PC-9 (cell line): ENCODE results near the gene THBS1. TPM values are rescaled to one million over a fixed set of nuclear protein-coding genes. Genes with fewer than 3 reads are reported as not detected.

Experiments
- BruUV-seq: library from RNA; stranded (reverse); fragments of 400-500 nt; replicated peaks from 2 replicates; lab custom pipeline; 2021; lab: Mats Ljungman, UMichigan
- CTCF ChIA-PET: fragments of 300-600 bp; sonication (Branson Sonifier 250); formaldehyde crosslinking; loops from one replicate; lab custom pipeline; 2022; ENCODE audit warnings: antibody characterized with exemption; lab: Charles Lee
- POLR2A ChIA-PET: fragments of 300-600 bp; sonication (Branson Sonifier 250); formaldehyde crosslinking; loops from one replicate; lab custom pipeline; 2022; ENCODE audit warnings: antibody characterized with exemption; ENCODE audit not compliant: unreplicated experiment; lab: Charles Lee
- DNase-seq, 2 experiments: peaks; one replicate each; pipeline versions ENCODE4 v3.0.0 to v3.0.0-alpha.2; 2015 to 2022; ENCODE audit warnings: mixed read lengths in 1 of 2
- H2AFZ ChIP-seq: fragments of 200-600 bp; sonication (generic); 2 replicates; pipeline ENCODE4 v1.8.1; 2017; ENCODE audit warnings: antibody characterized with exemption
- H3F3A ChIP-seq: fragments of 200-600 bp; sonication (generic); 2 replicates; pipeline ENCODE4 v1.8.1; 2017; ENCODE audit warnings: antibody characterized with exemption, mild to moderate bottlenecking, low read depth; ENCODE audit not compliant: insufficient read depth
- H3K27ac ChIP-seq: fragments of 200-600 bp; sonication (generic); 2 replicates; pipeline ENCODE4 v1.6.1; 2016; ENCODE audit warnings: mixed run types
- H3K27me3 ChIP-seq: fragments of 200-600 bp; sonication (generic); 2 replicates; pipeline ENCODE4 v1.6.1; 2016; ENCODE audit warnings: low read depth, mixed run types; ENCODE audit not compliant: insufficient read depth
- H3K36me3 ChIP-seq: fragments of 200-600 bp; sonication (generic); 2 replicates; pipeline ENCODE4 v1.6.1; 2016; ENCODE audit warnings: low read depth, mixed run types
- H3K4me1 ChIP-seq: fragments of 200-600 bp; sonication (generic); replicated peaks from 2 replicates; pipeline ENCODE4 v1.6.1; 2016; ENCODE audit warnings: mixed run types; ENCODE audit not compliant: insufficient read depth
- H3K4me2 ChIP-seq: fragments of 200-600 bp; sonication (generic); 2 replicates; pipeline ENCODE4 v1.6.1; 2017; ENCODE audit warnings: mixed run types
- H3K4me3 ChIP-seq: fragments of 200-600 bp; sonication (generic); 2 replicates; pipeline ENCODE4 v1.6.1; 2016; ENCODE audit warnings: mixed run types
- H3K79me2 ChIP-seq: fragments of 200-600 bp; sonication (generic); 2 replicates; pipeline ENCODE4 v1.6.1; 2017; ENCODE audit warnings: low read depth, mixed run types
- H3K9me2 ChIP-seq: fragments of 200-600 bp; sonication (generic); 2 replicates; pipeline ENCODE4 v1.8.1; 2017; ENCODE audit warnings: mild to moderate bottlenecking; ENCODE audit not compliant: insufficient read depth
- H3K9me3 ChIP-seq: fragments of 200-600 bp; sonication (generic); 2 replicates; pipeline ENCODE4 v1.8.1; 2016; ENCODE audit warnings: low read depth; ENCODE audit not compliant: insufficient read depth
- H4K20me1 ChIP-seq: fragments of 200-600 bp; sonication (generic); 2 replicates; pipeline ENCODE4 v1.8.1; 2017; ENCODE audit not compliant: insufficient read depth
- CTCF ChIP-seq: fragments of 200-600 bp; sonication (generic); conservative IDR thresholded peaks from 2 replicates; pipeline ENCODE4 v1.6.1; 2017; ENCODE audit warnings: mixed run types, antibody characterized with exemption, mild to moderate bottlenecking, moderate library complexity
- EZH2 ChIP-seq: fragments of 200-600 bp; sonication (generic); IDR thresholded peaks from 2 replicates; pipeline ENCODE4 v1.8.0; 2017; ENCODE audit warnings: antibody characterized with exemption, low read depth
- intact Hi-C: fragments of 100-400 bp; cut with micrococcal nuclease; formaldehyde crosslinking; loops from one replicate; pipeline ENCODE4 v1.10.0; 2022; ENCODE audit not compliant: unreplicated experiment
- total RNA-seq: library from RNA; stranded (reverse); gene quantifications from 2 replicates; pipeline ENCODE4 v1.2.3, GENCODE V29; 2021

Gene THBS1
- total RNA-seq, 1 experiment from 2014 or later, result 406 TPM

GRCh38 chr15:39582977-39583595 lies 2.2 kb downstream of the THBS1 start:
- peak overlapping the region; percentile 97 for H3K4me2 ChIP-seq
- H3K79me2 ChIP-seq, result peaks cover 20% of the 10 kb centered on the region
- H3K36me3 ChIP-seq, result peaks cover 17% of the 10 kb centered on the region; the same call in 1 of the 2 replicates
- peaks cover 22% of the 10 kb centered on the region; the same call in 1 of the 2 replicates for H3K4me1 ChIP-seq
- H3K27ac ChIP-seq, result no peak overlapping the region
- H3K4me3 ChIP-seq, result peak overlapping the region; percentile 70; the same call in 1 of the 2 replicates
- no peak for DNase-seq
- no peaks in the 10 kb centered on the region for H3K9me3 ChIP-seq
- intact Hi-C loops, result loop anchor here (5.0 kb wide), 2 partner anchors 174 to 586 kb away; no protein-coding TSS in a partner anchor
- H2AFZ ChIP-seq, result no peak overlapping the region
- TF ChIP-seq EZH2, result no peak
- no peak for TF ChIP-seq CTCF
- H3K9me2 ChIP-seq, result no peaks in the 10 kb centered on the region
- ChIA-PET CTCF (interaction anchor here (0.6 to 2.8 kb wide), 4 partner anchors 58 to 176 kb away, joined by 4 to 12 read pairs (median 6); no protein-coding TSS in a partner anchor), POLR2A (interaction anchor here (0.5 kb wide), 1 partner anchor 696 kb away, joined by 6 read pairs; no protein-coding TSS in a partner anchor)
- BruUV-seq, result no TSS peak
- H3K27me3 ChIP-seq, result no peaks in the 10 kb centered on the region
- no peaks in the 10 kb centered on the region for H3F3A ChIP-seq
- H4K20me1 ChIP-seq, result no peaks in the 10 kb centered on the region; the same call in 1 of the 2 replicates

- POLR2A ChIA-PET, result interaction anchor here (0.6 to 0.7 kb wide), 2 partner anchors 11 to 461 kb away, joined by 3 to 5 read pairs; no protein-coding TSS in a partner anchor
- Histone ChIP-seq H2AFZ (no peak overlapping the region), H3K4me1 (peaks cover 19% of the 10 kb centered on the region; the same call in 1 of the 2 replicates), H3K36me3 (peaks cover 21% of the 10 kb centered on the region), H3K9me3 (no peaks in the 10 kb centered on the region), H4K20me1 (no peaks in the 10 kb centered on the region; the same call in 1 of the 2 replicates), H3K4me2 (0 out of 2 replicates have a peak overlapping the region, but pooled peaks have one; percentile 97), H3K4me3 (no peak overlapping the region), H3F3A (no peaks in the 10 kb centered on the region), H3K27ac (no peak overlapping the region), H3K27me3 (no peaks in the 10 kb centered on the region), H3K79me2 (peaks cover 20% of the 10 kb centered on the region), H3K9me2 (no peaks in the 10 kb centered on the region)
- intact Hi-C loops, result loop anchor here (5.0 kb wide), 2 partner anchors 174 to 586 kb away; no protein-coding TSS in a partner anchor
- BruUV-seq, result no TSS peak
- no peak for DNase-seq
- TF ChIP-seq EZH2, result no peak
- TF ChIP-seq CTCF, result peak; percentile 29; the same call in 1 of the 2 replicates
- CTCF ChIA-PET, result interaction anchor here (0.6 to 0.9 kb wide), 3 partner anchors 173 to 175 kb away, joined by 4 to 7 read pairs (median 5); no protein-coding TSS in a partner anchor
Measured at GRCh38 chr15:39583596-39584265, 2.9 kb downstream of the THBS1 start.

DNA sequence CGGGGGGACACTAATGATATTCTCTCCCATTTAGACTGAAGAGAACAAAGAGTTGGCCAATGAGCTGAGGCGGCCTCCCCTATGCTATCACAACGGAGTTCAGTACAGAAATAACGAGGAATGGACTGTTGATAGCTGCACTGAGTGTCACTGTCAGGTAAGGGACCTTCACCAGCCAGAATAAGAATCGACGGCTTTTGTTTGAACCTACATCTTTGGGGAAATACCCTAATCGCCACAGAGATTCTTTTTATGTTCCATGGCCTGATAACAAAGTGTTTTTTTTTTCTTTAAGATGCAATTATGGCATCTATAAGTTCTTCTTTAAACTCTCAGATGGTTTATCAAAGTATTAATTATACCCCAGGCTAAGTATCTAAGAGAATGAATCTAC lies 3.4 kb downstream of the THBS1 start:
- H2AFZ ChIP-seq, result no peak overlapping the region
- H4K20me1 ChIP-seq, result no peaks in the 10 kb centered on the region; the same call in 1 of the 2 replicates
- peaks cover 20% of the 10 kb centered on the region for H3K79me2 ChIP-seq
- intact Hi-C loops, result loop anchor here (5.0 kb wide), 2 partner anchors 173 to 587 kb away; no protein-coding TSS in a partner anchor
- POLR2A ChIA-PET, result interaction anchor here (0.6 to 0.7 kb wide), 2 partner anchors 10 to 461 kb away, joined by 3 to 5 read pairs; no protein-coding TSS in a partner anchor
- BruUV-seq, result no TSS peak
- CTCF ChIA-PET, result interaction anchor here (0.9 kb wide), 1 partner anchor 172 kb away, joined by 4 read pairs; no protein-coding TSS in a partner anchor
- no peak for TF ChIP-seq CTCF
- no peak for TF ChIP-seq EZH2
- peaks cover 14% of the 10 kb centered on the region; the same call in 1 of the 2 replicates for H3K4me1 ChIP-seq
- H3K27ac ChIP-seq, result no peak overlapping the region
- DNase-seq, result no peak
- H3K27me3 ChIP-seq, result no peaks in the 10 kb centered on the region
- H3K9me3 ChIP-seq, result no peaks in the 10 kb centered on the region
- no peak overlapping the region for H3K4me2 ChIP-seq
- no peak overlapping the region for H3K4me3 ChIP-seq
- H3K36me3 ChIP-seq, result peaks cover 21% of the 10 kb centered on the region
- no peaks in the 10 kb centered on the region for H3F3A ChIP-seq
- no peaks in the 10 kb centered on the region for H3K9me2 ChIP-seq
